Upper lobe of left lung (tissue), 6 donors: Measurements from ENCODE around the gene MGMT. TPM values are rescaled to one million over a fixed set of nuclear protein-coding genes. Genes with fewer than 3 reads are reported as not detected.

ENCODE experiments used
- ATAC-seq, 2 donors: fragments of 200-7000 bp; cut with Tn5 transposase; one replicate each; pipeline ENCODE4 v1.9.1; 2022; ENCODE audit warnings: mild to moderate bottlenecking in 2 of 2, moderate library complexity in 2 of 2; ENCODE audit not compliant: low FRiP score in 2 of 2
- DNase-seq, 2 donors: peaks; one replicate each; pipeline ENCODE4 v3.0.0-alpha.2; 2019 to 2020
- H3K27ac ChIP-seq, 4 donors: fragments of 200-600 bp; sonication (generic); one replicate each; pipeline ENCODE4 v1.5.1; 2016 to 2019
- H3K27me3 ChIP-seq, 4 donors: fragments of 200-600 bp; sonication (generic); one replicate each; pipeline ENCODE4 v1.5.1; 2017 to 2019
- H3K36me3 ChIP-seq, 4 donors: fragments of 200-600 bp; sonication (generic); one replicate each; pipeline ENCODE4 v1.5.1; 2016 to 2019
- H3K4me1 ChIP-seq, 4 donors: fragments of 200-600 bp; sonication (generic); one replicate each; pipeline ENCODE4 v1.5.1; 2018 to 2019
- H3K4me3 ChIP-seq, 4 donors: fragments of 200-600 bp; sonication (generic); one replicate each; pipeline ENCODE4 v1.5.1; 2017 to 2019; ENCODE audit warnings: mild to moderate bottlenecking in 2 of 4, moderate library complexity in 1 of 4
- H3K9me3 ChIP-seq, 4 donors: fragments of 200-600 bp; sonication (generic); one replicate each; pipeline ENCODE4 v1.5.1; 2018 to 2019
- EP300 ChIP-seq, 4 donors: sonication (generic); formaldehyde crosslinking; IDR thresholded peaks; one replicate each; pipeline ENCODE4 v1.5.1; 2017; ENCODE audit warnings: antibody characterized with exemption in 4 of 4, control low read depth in 2 of 4
- POLR2A ChIP-seq, 4 donors: fragments of 450-650 bp; IDR thresholded peaks; one replicate each; pipeline ENCODE4 v1.5.1; 2016 to 2017; ENCODE audit warnings: antibody characterized with exemption in 4 of 4, mild to moderate bottlenecking in 2 of 4
- POLR2AphosphoS5 ChIP-seq, 2 donors: sonication (generic); formaldehyde crosslinking; IDR thresholded peaks; one replicate each; pipeline ENCODE4 v1.5.1; 2017; ENCODE audit warnings: antibody characterized with exemption in 2 of 2
- WGBS, 2 donors: methylation state at CpG; one replicate each; pipeline ENCODE4 v1.1.5; 2017 to 2018; 5-methylcytosine and 5-hydroxymethylcytosine counted together
- total RNA-seq, 6 donors: library from RNA; depleted of rRNA in 4 of 6; stranded (reverse); fragments of >200 nt in 4 of 6; gene quantifications; one replicate each; pipeline versions ENCODE4 v1.1.0 to v1.2.1, GENCODE V29; 2016 to 2021
- TF ChIP-seq, protein P1 (sequence below), 6 experiments: fragments of 450-650 bp in 4 of 6; fragments of 200-600 bp in 2 of 6; sonication (generic) in 2 of 6; IDR thresholded peaks; one replicate each; pipeline ENCODE4 v1.5.1; 2016 to 2019; ENCODE audit warnings: antibody characterized with exemption in 6 of 6
- donor health status: DM: no; HTN: no; CAD: no; lungs with moderate emphysema.
- donor health status: DM: no; HTN: yes; CAD: no; lungs with severe emphysema.

MGMT gene
- total RNA-seq, 6 donors from 2014 or later = 20.9 to 44.0 (median 29.6) TPM

DNA sequence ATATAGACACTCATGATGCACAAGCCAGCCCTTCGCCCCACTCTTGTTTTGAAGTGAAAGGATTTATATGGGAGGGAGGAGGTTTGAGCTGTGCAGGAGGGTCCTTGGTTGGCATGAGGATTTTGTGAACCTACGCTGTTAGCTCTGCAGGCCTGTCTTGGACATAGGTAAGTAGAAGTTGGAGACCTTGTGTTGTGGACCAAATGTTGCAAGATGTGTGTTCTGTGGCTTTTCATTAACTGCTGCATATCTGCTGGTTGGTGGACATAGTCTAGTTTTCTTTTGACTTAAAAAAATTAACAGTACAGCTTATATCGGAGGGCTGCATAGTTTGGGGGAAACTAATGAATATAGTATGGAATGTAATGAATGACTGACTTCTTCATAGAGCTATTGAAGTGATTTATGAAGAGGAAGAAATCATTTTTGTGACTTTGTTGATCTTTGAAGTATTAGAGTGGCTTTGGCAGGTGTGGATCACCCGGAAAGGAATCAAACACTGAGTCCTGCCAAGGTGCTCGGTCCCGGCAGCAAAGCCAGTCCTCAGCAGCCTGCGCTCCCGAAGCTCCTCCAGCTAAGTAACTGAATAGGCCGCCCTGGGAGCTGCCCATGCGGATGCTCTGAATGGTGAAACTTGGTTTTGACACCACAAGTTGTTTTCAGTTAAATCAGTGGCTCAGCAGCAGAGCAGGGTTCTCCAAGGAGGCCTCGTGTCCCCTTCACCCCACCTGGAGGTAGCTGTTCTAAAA, 3.2 kb downstream of the MGMT start:
- H3K36me3 ChIP-seq = peaks cover 0 to 3% (median 0%) of the 10 kb centered on the region in 4 donors
- H3K4me1 ChIP-seq = peaks cover 4 to 21% (median 13%) of the 10 kb centered on the region in 4 donors
- no peaks in the 10 kb centered on the region for H3K9me3 ChIP-seq
- H3K27me3 ChIP-seq = no peaks in the 10 kb centered on the region
- WGBS, 2 donors = 61 to 62% methylated on average over 11 of the region's 11 CpGs
- H3K27ac ChIP-seq = no peak overlapping the region
- DNase-seq (no peak), ATAC-seq (no peak)
- TF ChIP-seq EP300 (IDR thresholded peaks at IDR 0.05) (no peak), POLR2A (IDR thresholded peaks at IDR 0.05) (no peak), POLR2AphosphoS5 (IDR thresholded peaks at IDR 0.05) (no peak)
- TF ChIP-seq, protein P1, sequence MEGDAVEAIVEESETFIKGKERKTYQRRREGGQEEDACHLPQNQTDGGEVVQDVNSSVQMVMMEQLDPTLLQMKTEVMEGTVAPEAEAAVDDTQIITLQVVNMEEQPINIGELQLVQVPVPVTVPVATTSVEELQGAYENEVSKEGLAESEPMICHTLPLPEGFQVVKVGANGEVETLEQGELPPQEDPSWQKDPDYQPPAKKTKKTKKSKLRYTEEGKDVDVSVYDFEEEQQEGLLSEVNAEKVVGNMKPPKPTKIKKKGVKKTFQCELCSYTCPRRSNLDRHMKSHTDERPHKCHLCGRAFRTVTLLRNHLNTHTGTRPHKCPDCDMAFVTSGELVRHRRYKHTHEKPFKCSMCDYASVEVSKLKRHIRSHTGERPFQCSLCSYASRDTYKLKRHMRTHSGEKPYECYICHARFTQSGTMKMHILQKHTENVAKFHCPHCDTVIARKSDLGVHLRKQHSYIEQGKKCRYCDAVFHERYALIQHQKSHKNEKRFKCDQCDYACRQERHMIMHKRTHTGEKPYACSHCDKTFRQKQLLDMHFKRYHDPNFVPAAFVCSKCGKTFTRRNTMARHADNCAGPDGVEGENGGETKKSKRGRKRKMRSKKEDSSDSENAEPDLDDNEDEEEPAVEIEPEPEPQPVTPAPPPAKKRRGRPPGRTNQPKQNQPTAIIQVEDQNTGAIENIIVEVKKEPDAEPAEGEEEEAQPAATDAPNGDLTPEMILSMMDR (IDR thresholded peaks at IDR 0.05) = no peak
- H3K4me3 ChIP-seq = no peak overlapping the region

DNA sequence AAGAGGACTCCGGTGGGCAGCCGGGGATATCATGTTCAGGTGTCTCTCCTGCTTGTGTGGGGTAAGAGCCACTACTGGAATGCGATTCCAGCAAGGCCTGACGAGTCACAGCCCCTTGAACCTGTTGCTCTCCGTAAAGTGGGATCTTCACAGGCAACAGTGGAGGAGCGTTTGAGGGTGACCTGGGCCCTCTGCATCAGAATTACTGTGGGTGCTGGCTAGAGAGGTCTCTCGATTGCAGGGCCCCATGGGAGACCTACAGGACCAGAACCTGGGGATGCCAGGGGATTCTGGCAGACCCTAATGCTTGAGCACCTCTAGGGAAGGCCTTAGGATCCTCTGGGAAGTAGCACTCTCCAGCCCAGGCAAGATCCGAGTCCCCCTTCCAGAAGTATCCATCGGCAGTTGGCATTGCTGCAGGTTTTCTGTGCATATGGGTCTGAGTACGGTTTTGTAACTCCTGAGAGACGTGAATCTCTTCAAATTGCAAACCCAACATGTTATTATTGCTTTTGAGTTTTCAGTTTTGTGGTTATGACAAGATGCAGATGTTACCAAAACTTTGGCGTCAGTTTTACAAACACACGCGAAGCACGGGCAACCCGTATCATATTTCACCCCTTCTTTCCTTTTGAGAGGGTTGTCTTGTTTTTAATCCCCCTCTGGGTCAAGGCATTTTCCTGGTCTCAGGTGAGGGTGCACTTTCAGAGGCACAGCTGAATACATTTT, 4.6 kb downstream of the MGMT start:
- TF ChIP-seq POLR2A (IDR thresholded peaks at IDR 0.05) (no peak), POLR2AphosphoS5 (IDR thresholded peaks at IDR 0.05) (no peak), EP300 (IDR thresholded peaks at IDR 0.05) (no peak)
- TF ChIP-seq, protein P1 (IDR thresholded peaks at IDR 0.05) = no peak
- H3K36me3 ChIP-seq = peaks cover 0 to 3% (median 0%) of the 10 kb centered on the region in 4 donors
- 88 to 92% methylated on average over 16 of the region's 16 CpGs for WGBS, 2 donors
- no peak overlapping the region for H3K27ac ChIP-seq
- no peaks in the 10 kb centered on the region for H3K27me3 ChIP-seq
- H3K4me1 ChIP-seq = peaks cover under 1 to 14% (median 7%) of the 10 kb centered on the region in 4 donors
- no peak overlapping the region for H3K4me3 ChIP-seq
- H3K9me3 ChIP-seq = no peaks in the 10 kb centered on the region
- ATAC-seq = no peak
- no peak for DNase-seq

DNA sequence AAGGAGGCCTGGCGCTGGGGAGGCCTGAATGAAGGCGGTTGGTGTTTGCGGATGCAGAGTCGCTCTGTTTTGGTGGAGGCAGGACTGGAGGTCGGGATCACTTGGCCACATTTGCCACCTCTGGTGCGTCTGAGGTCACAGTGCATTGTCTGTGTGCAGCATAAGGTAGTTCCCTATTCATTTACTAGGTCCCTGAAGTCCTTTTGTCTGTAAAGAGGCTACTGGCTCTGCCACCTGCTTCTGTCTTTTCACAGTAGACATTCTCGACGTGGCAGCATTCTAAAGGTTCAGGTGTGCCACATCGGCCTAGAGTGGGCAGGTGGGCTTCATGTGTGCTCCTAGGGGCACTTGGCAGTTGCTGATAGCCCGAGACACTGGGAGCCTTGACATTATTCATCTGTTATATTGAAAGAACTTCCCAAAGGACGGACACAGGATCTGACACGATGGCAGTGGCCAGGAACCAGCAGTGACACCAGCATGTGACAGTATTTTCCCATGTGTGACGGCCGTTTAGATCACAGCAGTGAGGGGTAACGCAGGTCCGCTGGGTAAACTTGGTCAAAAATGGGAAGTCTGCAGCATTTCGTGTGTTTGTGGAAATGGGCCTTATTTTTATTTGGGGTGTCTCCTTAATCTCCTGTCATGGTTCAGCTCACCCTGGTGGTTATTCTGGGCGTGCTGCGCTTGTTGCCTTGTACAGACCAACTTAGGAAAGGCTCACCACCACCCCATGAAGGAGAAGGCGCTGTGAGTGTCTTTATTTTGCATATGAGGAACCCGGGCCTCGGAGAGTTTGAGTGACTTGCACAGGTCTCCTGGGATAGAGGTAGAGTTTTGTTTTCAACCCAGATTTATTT, 5.9 kb downstream of the MGMT start:
- 95 to 98% methylated on average over 18 to 22 of the region's 22 CpGs for WGBS, 2 donors
- H3K27ac ChIP-seq = no peak overlapping the region
- no peak for ATAC-seq
- H3K4me1 ChIP-seq = peaks cover 0 to 4% (median under 1%) of the 10 kb centered on the region in 4 donors
- TF ChIP-seq, protein P1 (IDR thresholded peaks at IDR 0.05) = no peak
- TF ChIP-seq POLR2AphosphoS5 (IDR thresholded peaks at IDR 0.05) = no peak
- TF ChIP-seq EP300 (IDR thresholded peaks at IDR 0.05) = no peak
- no peak for TF ChIP-seq POLR2A (IDR thresholded peaks at IDR 0.05)
- no peak for DNase-seq
- H3K36me3 ChIP-seq = peaks cover 0 to 3% (median 0%) of the 10 kb centered on the region in 4 donors
- H3K9me3 ChIP-seq = no peaks in the 10 kb centered on the region
- H3K4me3 ChIP-seq = no peak overlapping the region
- no peaks in the 10 kb centered on the region for H3K27me3 ChIP-seq

DNA sequence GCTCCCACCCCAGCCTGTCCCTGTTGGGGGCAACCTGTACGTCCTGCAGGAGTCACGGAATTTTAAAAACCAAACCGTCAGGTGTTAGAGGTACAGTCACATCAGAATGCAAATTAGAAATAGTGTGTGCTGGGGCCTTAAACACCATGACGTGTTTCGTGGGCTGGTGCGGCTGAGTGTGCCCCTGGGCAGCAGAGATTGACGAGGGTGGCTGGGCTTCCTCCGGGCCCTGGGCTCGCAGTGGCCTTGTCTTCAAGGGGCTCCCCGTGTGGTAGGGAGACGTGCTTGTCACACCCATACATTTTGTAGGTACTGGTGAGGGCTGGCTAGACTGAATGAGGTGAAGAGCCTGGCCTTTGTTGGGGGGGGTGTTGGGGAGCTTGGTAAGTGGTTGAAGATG, 7.6 kb downstream of the MGMT start:
- TF ChIP-seq POLR2AphosphoS5 (IDR thresholded peaks at IDR 0.05) (no peak), EP300 (IDR thresholded peaks at IDR 0.05) (no peak)
- TF ChIP-seq, protein P1 (IDR thresholded peaks at IDR 0.05) = no peak
- H3K27me3 ChIP-seq = no peaks in the 10 kb centered on the region
- H3K36me3 ChIP-seq = peaks cover 0 to 3% (median 0%) of the 10 kb centered on the region in 4 donors
- H3K9me3 ChIP-seq = no peaks in the 10 kb centered on the region
- no peak overlapping the region for H3K27ac ChIP-seq
- DNase-seq (peak in 1 of 2 donors; percentile 52), ATAC-seq (no peak)
- no peaks in the 10 kb centered on the region for H3K4me1 ChIP-seq
- 93 to 95% methylated on average over 10 of the region's 11 CpGs for WGBS, 2 donors
- H3K4me3 ChIP-seq = no peak overlapping the region
